ENCODE measurements around the gene LINC00305. TPM values are rescaled to one million over a fixed set of nuclear protein-coding genes. Genes with fewer than 3 reads are reported as not detected.

The LINC00305 gene
- total RNA-seq, 1 experiment from 2014 or later, result not detected

DNA sequence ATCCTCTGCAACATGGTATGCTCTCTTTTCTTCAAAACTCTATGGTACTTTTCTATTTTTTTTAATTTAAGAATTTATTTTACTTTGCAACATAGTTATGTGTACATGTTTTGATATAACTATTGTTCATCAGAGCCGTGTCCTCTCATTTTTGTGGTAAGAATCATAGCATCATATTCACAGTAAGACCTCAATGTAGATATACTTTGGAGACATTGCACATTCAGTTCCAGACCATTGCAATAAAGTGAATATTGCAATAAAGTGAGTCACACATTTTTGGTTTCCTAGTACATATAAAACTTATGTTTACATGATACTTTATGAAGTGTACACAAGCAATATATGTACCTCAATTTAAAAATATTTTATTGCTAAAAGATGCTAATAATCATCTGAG lies 22.7 kb upstream of the LINC00305 start:
- no peak overlapping the region for H3K4me3 ChIP-seq (ENCODE audit: low read depth, low read length)
- H3K4me1 ChIP-seq, result no peaks in the 10 kb centered on the region
- H3K36me3 ChIP-seq (ENCODE audit: control insufficient read depth, insufficient read depth, low read length), result no peaks in the 10 kb centered on the region
- TF ChIP-seq CTCF (IDR thresholded peaks at IDR 0.05; ENCODE audit: insufficient read depth in 1 of 2, low read depth in 1 of 2, low read length in 1 of 2, severe bottlenecking in 1 of 2, unreplicated experiment in 1 of 2), result no peak
- Mint-ChIP-seq H3K9me3 (ENCODE audit: unreplicated experiment) (no peaks in the 10 kb centered on the region), H3K27me3 (ENCODE audit: insufficient read depth, unreplicated experiment) (no peaks in the 10 kb centered on the region), H3K4me3 (ENCODE audit: unreplicated experiment) (no peak overlapping the region), H3K36me3 (ENCODE audit: insufficient read depth, unreplicated experiment) (no peaks in the 10 kb centered on the region), H3K4me1 (ENCODE audit: low read depth, unreplicated experiment) (no peaks in the 10 kb centered on the region), H3K27ac (ENCODE audit: unreplicated experiment) (no peak overlapping the region)
- ChIA-PET CTCF (no interaction called here), POLR2A (no interaction called here)
- no peak for DNase-seq
- H3K27me3 ChIP-seq (replicated peaks; ENCODE audit: control insufficient read depth, insufficient read depth, low read length), result no peaks in the 10 kb centered on the region
- H3K9me3 ChIP-seq, result no peaks in the 10 kb centered on the region
- intact Hi-C loops (cut with micrococcal nuclease; ENCODE audit: unreplicated experiment), result no loop called here
- BruUV-seq (replicated peaks), result no TSS peak

DNA sequence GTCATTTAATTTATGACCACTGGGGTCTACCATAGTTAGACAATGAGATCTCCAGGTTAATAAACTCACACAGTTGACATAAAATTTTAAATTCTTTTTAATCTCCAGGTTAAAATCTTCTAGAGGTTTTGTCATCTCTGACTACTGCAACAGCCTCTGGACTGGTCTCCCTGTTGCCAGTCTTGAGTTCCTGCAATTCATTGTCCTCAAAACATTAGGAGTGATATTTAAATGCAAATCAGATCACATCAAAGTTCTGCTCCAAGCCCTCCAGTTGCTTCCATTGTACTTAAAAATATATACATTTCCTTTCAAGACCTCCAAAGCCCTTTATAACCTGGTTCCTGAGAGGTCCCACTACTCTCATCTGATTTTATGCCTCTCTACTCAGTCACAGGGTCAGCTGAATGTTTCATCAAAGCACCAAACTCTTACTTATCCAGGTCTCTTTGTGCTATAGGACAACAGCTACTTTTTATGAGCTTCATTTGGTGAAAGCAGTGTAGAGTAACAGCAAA lies 18.6 kb upstream of the LINC00305 start:
- H3K4me3 ChIP-seq (ENCODE audit: low read depth, low read length), result no peak overlapping the region
- Mint-ChIP-seq H3K4me3 (ENCODE audit: unreplicated experiment) (no peak overlapping the region), H3K9me3 (ENCODE audit: unreplicated experiment) (no peaks in the 10 kb centered on the region), H3K27me3 (ENCODE audit: insufficient read depth, unreplicated experiment) (no peaks in the 10 kb centered on the region), H3K36me3 (ENCODE audit: insufficient read depth, unreplicated experiment) (no peaks in the 10 kb centered on the region), H3K27ac (ENCODE audit: unreplicated experiment) (no peak overlapping the region), H3K4me1 (ENCODE audit: low read depth, unreplicated experiment) (no peaks in the 10 kb centered on the region)
- BruUV-seq (replicated peaks), result no TSS peak
- no peaks in the 10 kb centered on the region for H3K36me3 ChIP-seq (ENCODE audit: control insufficient read depth, insufficient read depth, low read length)
- ChIA-PET CTCF (no interaction called here), POLR2A (no interaction called here)
- no peak for DNase-seq
- intact Hi-C loops (cut with micrococcal nuclease; ENCODE audit: unreplicated experiment), result no loop called here
- no peaks in the 10 kb centered on the region for H3K9me3 ChIP-seq
- H3K4me1 ChIP-seq, result no peaks in the 10 kb centered on the region
- H3K27me3 ChIP-seq (replicated peaks; ENCODE audit: control insufficient read depth, insufficient read depth, low read length), result no peaks in the 10 kb centered on the region
- no peak for TF ChIP-seq CTCF (IDR thresholded peaks at IDR 0.05; ENCODE audit: insufficient read depth in 1 of 2, low read depth in 1 of 2, low read length in 1 of 2, severe bottlenecking in 1 of 2, unreplicated experiment in 1 of 2)

DNA sequence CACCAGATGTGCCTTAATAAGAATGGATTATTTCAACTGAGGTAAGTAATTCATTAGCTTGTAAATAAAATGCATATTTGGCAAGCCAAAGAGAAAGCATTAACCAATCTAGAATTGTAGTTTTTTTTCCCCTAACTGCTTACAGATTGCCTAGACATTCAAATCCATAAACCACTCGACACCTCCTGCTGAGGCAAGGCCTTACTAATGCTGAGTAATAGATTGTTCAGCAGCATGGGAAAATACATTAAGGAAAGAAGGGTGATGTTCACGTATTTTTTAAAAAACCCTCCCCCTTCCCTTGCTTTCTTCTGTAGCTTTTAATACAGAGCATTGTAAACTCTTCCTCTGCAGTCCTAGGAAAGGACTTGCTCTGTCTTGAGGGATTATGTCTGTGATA lies 17.0 kb upstream of the LINC00305 start:
- H3K27ac Mint-ChIP-seq (ENCODE audit: unreplicated experiment), result no peak overlapping the region
- no peak for DNase-seq
- H3K4me3 Mint-ChIP-seq (ENCODE audit: unreplicated experiment), result no peak overlapping the region
- no peaks in the 10 kb centered on the region for H3K36me3 ChIP-seq (ENCODE audit: control insufficient read depth, insufficient read depth, low read length)
- TF ChIP-seq CTCF (IDR thresholded peaks at IDR 0.05; ENCODE audit: insufficient read depth in 1 of 2, low read depth in 1 of 2, low read length in 1 of 2, severe bottlenecking in 1 of 2, unreplicated experiment in 1 of 2), result no peak
- H3K9me3 ChIP-seq, result no peaks in the 10 kb centered on the region
- no peaks in the 10 kb centered on the region for H3K4me1 ChIP-seq
- H3K27me3 Mint-ChIP-seq (ENCODE audit: insufficient read depth, unreplicated experiment), result no peaks in the 10 kb centered on the region
- no peak overlapping the region for H3K4me3 ChIP-seq (ENCODE audit: low read depth, low read length)
- intact Hi-C loops (cut with micrococcal nuclease; ENCODE audit: unreplicated experiment), result no loop called here
- no TSS peak for BruUV-seq (replicated peaks)
- H3K36me3 Mint-ChIP-seq (ENCODE audit: insufficient read depth, unreplicated experiment), result no peaks in the 10 kb centered on the region
- no peaks in the 10 kb centered on the region for H3K27me3 ChIP-seq (replicated peaks; ENCODE audit: control insufficient read depth, insufficient read depth, low read length)
- H3K9me3 Mint-ChIP-seq (ENCODE audit: unreplicated experiment), result no peaks in the 10 kb centered on the region
- ChIA-PET POLR2A (no interaction called here), CTCF (no interaction called here)
- H3K4me1 Mint-ChIP-seq (ENCODE audit: low read depth, unreplicated experiment), result no peaks in the 10 kb centered on the region

All from Caco-2 (cell line).